Measurements from ENCODE around the gene NCAPD2.

GRCh38 chr12:6555018-6555691 is 61.3 kb downstream of the NCAPD2 start:
- TF ChIP-seq CTCF (conservative IDR thresholded peaks at IDR 0.05; ENCODE audit: low read depth, low read length) (no peak), POLR2A (IDR thresholded peaks at IDR 0.05; ENCODE audit: low read depth, low read length) (no peak), BHLHE40 (IDR thresholded peaks at IDR 0.05; ENCODE audit: low read depth, low read length) (no peak), RAD21 (IDR thresholded peaks at IDR 0.05; ENCODE audit: low read length) (no peak), MXI1 (IDR thresholded peaks at IDR 0.05; ENCODE audit: borderline replicate concordance, low read depth, low read length) (no peak), MAFK (IDR thresholded peaks at IDR 0.05; ENCODE audit: low read depth, low read length) (no peak), RCOR1 (IDR thresholded peaks at IDR 0.05; ENCODE audit: insufficient replicate concordance, low read length) (no peak), SMC3 (IDR thresholded peaks at IDR 0.05; ENCODE audit: low read depth, low read length) (no peak), USF2 (IDR thresholded peaks at IDR 0.05; ENCODE audit: low read depth, low read length) (no peak), RFX5 (IDR thresholded peaks at IDR 0.05; ENCODE audit: low read depth, low read length) (no peak), ELK1 (IDR thresholded peaks at IDR 0.05; ENCODE audit: borderline replicate concordance, low read depth, low read length) (no peak), MAZ (IDR thresholded peaks at IDR 0.05; ENCODE audit: borderline replicate concordance, low read depth, low read length) (no peak), FOS (IDR thresholded peaks at IDR 0.05; ENCODE audit: low read depth, low read length) (no peak)
